DND-41 (cell line): ENCODE measurements around the gene ATOH1.
A peak's percentile ranks its signal among the peaks of the same experiment; 100 is the strongest.

Experiments
- ATAC-seq: fragments of 200-7000 bp; cut with Tn5 transposase; 3 replicates; pipeline ENCODE4 v1.9.1; 2021; ENCODE audit warnings: low read depth; ENCODE audit not compliant: insufficient read depth
- DNase-seq: peaks from one replicate; pipeline ENCODE4 v3.0.0-alpha.2; 2020
- H2AFZ ChIP-seq: 2 replicates; pipeline ENCODE4 v1.6.0; 2012; ENCODE audit warnings: low read depth, low read length
- H3K27ac ChIP-seq: 2 replicates; pipeline ENCODE4 v1.5.1; 2012; ENCODE audit warnings: low read length, inconsistent platforms
- H3K27me3 ChIP-seq: fragments of 200-600 bp; sonication (generic); 2 replicates; pipeline ENCODE4 v1.6.0; 2012; ENCODE audit warnings: low read length, mild to moderate bottlenecking, inconsistent platforms; ENCODE audit not compliant: insufficient read depth, poor library complexity
- H3K36me3 ChIP-seq: 2 replicates; pipeline ENCODE4 v1.5.1; 2012; ENCODE audit warnings: low read length, inconsistent platforms; ENCODE audit not compliant: insufficient read depth
- H3K4me1 ChIP-seq: 2 replicates; pipeline ENCODE4 v1.5.1; 2012; ENCODE audit warnings: mild to moderate bottlenecking, low read length; ENCODE audit not compliant: insufficient read depth
- H3K4me2 ChIP-seq: 2 replicates; pipeline ENCODE4 v1.6.0; 2012; ENCODE audit warnings: mild to moderate bottlenecking, moderate library complexity, low read length, inconsistent platforms; ENCODE audit not compliant: insufficient read depth
- H3K4me3 ChIP-seq, 2 experiments: fragments of 200-600 bp in 1 of 2; shearing (Covaris generic) in 1 of 2; 2 replicates each; pipeline ENCODE4 v1.5.1; 2012 to 2016; ENCODE audit warnings: inconsistent platforms in 2 of 2, low read length in 2 of 2, mild to moderate bottlenecking in 2 of 2, low read depth in 1 of 2, moderate library complexity in 1 of 2
- H3K79me2 ChIP-seq: 2 replicates; pipeline ENCODE4 v1.6.0; 2012; ENCODE audit warnings: low read length, inconsistent platforms; ENCODE audit not compliant: insufficient read depth
- H3K9ac ChIP-seq: 2 replicates; pipeline ENCODE4 v1.6.0; 2012; ENCODE audit warnings: low read depth, mild to moderate bottlenecking, inconsistent platforms, low read length, moderate library complexity
- H3K9me3 ChIP-seq: 2 replicates; pipeline ENCODE4 v1.5.1; 2012; ENCODE audit warnings: low read length, moderate library complexity, mild to moderate bottlenecking, inconsistent platforms; ENCODE audit not compliant: insufficient read depth, severe bottlenecking
- H4K20me1 ChIP-seq: 2 replicates; pipeline ENCODE4 v1.6.0; 2012; ENCODE audit warnings: low read length; ENCODE audit not compliant: insufficient read depth
- CTCF ChIP-seq: IDR thresholded peaks from 2 replicates; pipeline ENCODE4 v1.5.1; 2012; ENCODE audit warnings: borderline replicate concordance, low read length, moderate library complexity, mild to moderate bottlenecking; ENCODE audit not compliant: poor library complexity, severe bottlenecking; ENCODE audit errors: extremely low read depth
- EZH2 ChIP-seq: IDR thresholded peaks from 3 replicates; pipeline ENCODE4 v1.6.1; 2012; ENCODE audit warnings: borderline replicate concordance, low read depth, mild to moderate bottlenecking, moderate library complexity, low read length, inconsistent platforms; ENCODE audit not compliant: severe bottlenecking

The ATOH1 gene

DNA sequence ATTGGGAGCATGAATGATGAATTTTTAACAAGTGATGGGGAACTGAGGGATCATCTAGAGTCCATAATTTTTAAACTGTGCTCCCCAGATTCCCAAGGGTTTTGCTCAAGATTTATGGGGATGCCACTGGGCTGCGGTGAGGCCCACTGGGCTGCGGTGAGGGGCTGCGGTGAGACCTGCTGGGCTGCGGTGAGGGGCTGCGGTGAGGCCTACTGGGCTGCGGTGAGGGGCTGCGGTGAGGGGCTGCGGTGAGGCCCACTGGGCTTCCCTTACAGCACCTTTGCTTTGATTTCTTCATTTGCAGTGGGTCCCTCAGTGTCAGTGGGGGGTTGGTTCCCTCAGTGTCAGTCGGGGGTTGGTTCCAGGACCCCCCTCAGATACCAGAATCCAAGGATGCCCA, 47.4 kb upstream of the ATOH1 start:
- no peaks in the 10 kb centered on the region for H3K79me2 ChIP-seq
- H3K27ac ChIP-seq: no peak overlapping the region
- H4K20me1 ChIP-seq: no peaks in the 10 kb centered on the region
- H3K27me3 ChIP-seq: peaks cover 2% of the 10 kb centered on the region
- H3K9me3 ChIP-seq: no peaks in the 10 kb centered on the region
- TF ChIP-seq CTCF (no peak), EZH2 (no peak)
- no peaks in the 10 kb centered on the region for H3K4me1 ChIP-seq
- DNase-seq (no peak), ATAC-seq (no peak)
- no peak overlapping the region for H3K4me3 ChIP-seq
- no peak overlapping the region for H3K9ac ChIP-seq
- H2AFZ ChIP-seq: no peak overlapping the region
- H3K4me2 ChIP-seq: no peak overlapping the region
- no peaks in the 10 kb centered on the region for H3K36me3 ChIP-seq

GRCh38 chr4:93786149-93786548, 42.4 kb upstream of the ATOH1 start:
- DNase-seq (no peak), ATAC-seq (no peak)
- H3K9ac ChIP-seq: no peak overlapping the region
- no peaks in the 10 kb centered on the region for H4K20me1 ChIP-seq
- H3K79me2 ChIP-seq: no peaks in the 10 kb centered on the region
- H3K4me3 ChIP-seq: no peak overlapping the region
- H3K27me3 ChIP-seq: no peaks in the 10 kb centered on the region
- H3K9me3 ChIP-seq: no peaks in the 10 kb centered on the region
- no peaks in the 10 kb centered on the region for H3K36me3 ChIP-seq
- no peak overlapping the region for H3K27ac ChIP-seq
- no peak overlapping the region for H3K4me2 ChIP-seq
- H2AFZ ChIP-seq: no peak overlapping the region
- TF ChIP-seq EZH2: no peak
- TF ChIP-seq CTCF: no peak
- no peaks in the 10 kb centered on the region for H3K4me1 ChIP-seq

DNA sequence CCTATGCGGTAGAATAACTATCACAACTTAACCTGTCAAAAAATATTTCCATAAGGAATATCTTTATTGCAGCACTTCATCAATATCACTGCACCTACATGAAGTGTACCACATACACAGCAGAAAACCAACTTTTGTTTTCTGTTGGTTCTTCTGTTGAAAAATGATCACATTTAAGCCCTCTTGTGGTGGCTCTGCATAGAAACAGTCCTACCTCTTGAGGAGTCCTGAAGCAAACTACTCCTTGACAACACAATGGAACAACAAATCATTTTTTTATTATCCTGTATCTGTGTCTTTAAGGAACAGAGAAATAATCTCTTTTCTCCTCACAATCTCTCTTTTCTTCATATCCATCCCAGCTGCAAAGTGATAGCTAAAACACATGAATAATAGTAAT, 39.8 kb upstream of the ATOH1 start:
- Histone ChIP-seq H3K9me3 (no peaks in the 10 kb centered on the region), H3K9ac (no peak overlapping the region), H3K79me2 (no peaks in the 10 kb centered on the region), H3K36me3 (no peaks in the 10 kb centered on the region), H3K27me3 (no peaks in the 10 kb centered on the region), H3K4me2 (no peak overlapping the region), H3K4me1 (no peaks in the 10 kb centered on the region), H3K27ac (no peak overlapping the region), H3K4me3 (no peak overlapping the region), H4K20me1 (no peaks in the 10 kb centered on the region), H2AFZ (no peak overlapping the region)
- TF ChIP-seq EZH2 (no peak), CTCF (peak; percentile 46)
- ATAC-seq (no peak), DNase-seq (no peak)

- no peak overlapping the region for H3K4me3 ChIP-seq
- H2AFZ ChIP-seq: no peak overlapping the region
- ATAC-seq: peak; percentile 87
- no peak overlapping the region for H3K27ac ChIP-seq
- no peaks in the 10 kb centered on the region for H3K4me1 ChIP-seq
- TF ChIP-seq EZH2 (no peak), CTCF (peak; percentile 91)
- no peak overlapping the region for H3K9ac ChIP-seq
- no peaks in the 10 kb centered on the region for H3K9me3 ChIP-seq
- H4K20me1 ChIP-seq: no peaks in the 10 kb centered on the region
- H3K27me3 ChIP-seq: no peaks in the 10 kb centered on the region
- DNase-seq: peak; percentile 52
- H3K4me2 ChIP-seq: no peak overlapping the region
- H3K36me3 ChIP-seq: no peaks in the 10 kb centered on the region
- H3K79me2 ChIP-seq: no peaks in the 10 kb centered on the region
Measured at GRCh38 chr4:93791570-93792195, 36.9 kb upstream of the ATOH1 start.
